NCI-H1092 (cell line): ENCODE data around the gene ERBB4.

ENCODE experiments used
- DNase-seq: peaks from one replicate; lab custom pipeline; 2025; lab: John Stamatoyannopoulos, UW

Gene ERBB4

GRCh38 chr2:211344289-211344688, 1194.3 kb downstream of the ERBB4 start:
- DNase-seq: no peak

- no peak for DNase-seq
These were observed 1205.2 kb downstream of the ERBB4 start for GRCh38 chr2:211333377-211333776.

GRCh38 chr2:211331736-211332135, 1206.9 kb downstream of the ERBB4 start:
- DNase-seq: no peak

GRCh38 chr2:211329882-211330281, 1208.7 kb downstream of the ERBB4 start:
- DNase-seq: no peak

GRCh38 chr2:211329421-211329820, 1209.2 kb downstream of the ERBB4 start:
- DNase-seq: no peak

GRCh38 chr2:211328126-211328525, 1210.5 kb downstream of the ERBB4 start:
- no peak for DNase-seq
